Measurements from ENCODE around the gene FBXO42.

GRCh38 chr1:16211824-16212223, 140.5 kb downstream of the FBXO42 start:
- no peak for TF ChIP-seq JUN (IDR thresholded peaks at IDR 0.05; ENCODE audit: low read depth, low read length)
- TF ChIP-seq POLR2A (IDR thresholded peaks at IDR 0.05; ENCODE audit: control extremely low read depth in 1 of 2, low read depth in 2 of 2, low read length in 2 of 2), result no peak
- no peak for TF ChIP-seq TAF1 (IDR thresholded peaks at IDR 0.05; ENCODE audit: low read depth, low read length)
- TF ChIP-seq, protein P1, sequence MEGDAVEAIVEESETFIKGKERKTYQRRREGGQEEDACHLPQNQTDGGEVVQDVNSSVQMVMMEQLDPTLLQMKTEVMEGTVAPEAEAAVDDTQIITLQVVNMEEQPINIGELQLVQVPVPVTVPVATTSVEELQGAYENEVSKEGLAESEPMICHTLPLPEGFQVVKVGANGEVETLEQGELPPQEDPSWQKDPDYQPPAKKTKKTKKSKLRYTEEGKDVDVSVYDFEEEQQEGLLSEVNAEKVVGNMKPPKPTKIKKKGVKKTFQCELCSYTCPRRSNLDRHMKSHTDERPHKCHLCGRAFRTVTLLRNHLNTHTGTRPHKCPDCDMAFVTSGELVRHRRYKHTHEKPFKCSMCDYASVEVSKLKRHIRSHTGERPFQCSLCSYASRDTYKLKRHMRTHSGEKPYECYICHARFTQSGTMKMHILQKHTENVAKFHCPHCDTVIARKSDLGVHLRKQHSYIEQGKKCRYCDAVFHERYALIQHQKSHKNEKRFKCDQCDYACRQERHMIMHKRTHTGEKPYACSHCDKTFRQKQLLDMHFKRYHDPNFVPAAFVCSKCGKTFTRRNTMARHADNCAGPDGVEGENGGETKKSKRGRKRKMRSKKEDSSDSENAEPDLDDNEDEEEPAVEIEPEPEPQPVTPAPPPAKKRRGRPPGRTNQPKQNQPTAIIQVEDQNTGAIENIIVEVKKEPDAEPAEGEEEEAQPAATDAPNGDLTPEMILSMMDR (IDR thresholded peaks at IDR 0.05; ENCODE audit: control extremely low read depth in 1 of 3, insufficient read depth in 1 of 3, low read depth in 1 of 3, low read length in 3 of 3), result no peak
- TF ChIP-seq USF2 (IDR thresholded peaks at IDR 0.05; ENCODE audit: low read length), result no peak
- no peak for TF ChIP-seq ATF3 (IDR thresholded peaks at IDR 0.05; ENCODE audit: insufficient read depth, low read depth, low read length)
